HG03135 (cell line): ENCODE data around the gene MYO1B.

Source experiments
- ATAC-seq: cut with Tn5 transposase; IDR thresholded peaks from one replicate; pipeline ENCODE4 v1.9.1; 2021; ENCODE audit warnings: mild to moderate bottlenecking, moderate library complexity; ENCODE audit not compliant: unreplicated experiment

Gene MYO1B

GRCh38 chr2:191394043-191394442, 148.8 kb downstream of the MYO1B start:
- no peak for ATAC-seq

GRCh38 chr2:191396794-191397193, 151.6 kb downstream of the MYO1B start:
- no peak for ATAC-seq

- ATAC-seq, result no peak
Measured at GRCh38 chr2:191399601-191400000, 154.4 kb downstream of the MYO1B start.

GRCh38 chr2:191401287-191401686, 156.1 kb downstream of the MYO1B start:
- no peak for ATAC-seq

GRCh38 chr2:191402966-191403565, 157.9 kb downstream of the MYO1B start:
- no peak for ATAC-seq

GRCh38 chr2:191404568-191404991, 159.4 kb downstream of the MYO1B start:
- ATAC-seq, result no peak

- ATAC-seq, result no peak
Measured at GRCh38 chr2:191405546-191405945, 160.3 kb downstream of the MYO1B start.

GRCh38 chr2:191410646-191411436, 165.6 kb downstream of the MYO1B start:
- no peak for ATAC-seq

- ATAC-seq, result no peak
Measured at GRCh38 chr2:191411472-191411871, 166.3 kb downstream of the MYO1B start.

GRCh38 chr2:191412353-191412752, 167.1 kb downstream of the MYO1B start:
- ATAC-seq, result no peak

GRCh38 chr2:191415101-191415500, 169.9 kb downstream of the MYO1B start:
- no peak for ATAC-seq

- ATAC-seq, result no peak
Measured at GRCh38 chr2:191415858-191416257, 170.7 kb downstream of the MYO1B start.

GRCh38 chr2:191417746-191418145, 172.5 kb downstream of the MYO1B start:
- ATAC-seq, result no peak

GRCh38 chr2:191421950-191422349, 176.7 kb downstream of the MYO1B start:
- ATAC-seq, result no peak

GRCh38 chr2:191427031-191427430, 181.8 kb downstream of the MYO1B start:
- ATAC-seq, result no peak

- no peak for ATAC-seq
Measured at GRCh38 chr2:191428141-191428540, 182.9 kb downstream of the MYO1B start.

GRCh38 chr2:191430476-191430875, 185.3 kb downstream of the MYO1B start:
- no peak for ATAC-seq

GRCh38 chr2:191432121-191432520, 186.9 kb downstream of the MYO1B start:
- ATAC-seq, result no peak

- ATAC-seq, result no peak
Measured at GRCh38 chr2:191434072-191434471, 188.9 kb downstream of the MYO1B start.

- ATAC-seq, result no peak
Measured at GRCh38 chr2:191435141-191435540, 189.9 kb downstream of the MYO1B start.

- no peak for ATAC-seq
Measured at GRCh38 chr2:191436368-191437055, 191.3 kb downstream of the MYO1B start.

- ATAC-seq, result no peak
Measured at GRCh38 chr2:191439481-191439880, 194.3 kb downstream of the MYO1B start.
